MM.1S (cell line): ENCODE data around the gene MFAP5.

Experiments
- DNase-seq: peaks from one replicate; pipeline ENCODE4 v3.0.0-alpha.2; 2015
- H2AFZ ChIP-seq: fragments of 300-600 bp; sonication (generic); 2 replicates; pipeline ENCODE4 v1.6.0; 2016; ENCODE audit warnings: antibody characterized with exemption, low read length
- H3F3A ChIP-seq: fragments of 300-600 bp; sonication (generic); 2 replicates; pipeline ENCODE4 v1.6.1; 2016; ENCODE audit warnings: mild to moderate bottlenecking, antibody characterized with exemption, low read length, moderate library complexity, mixed read lengths; ENCODE audit not compliant: insufficient read depth
- H3K27ac ChIP-seq: fragments of 300-600 bp; sonication (generic); 2 replicates; pipeline ENCODE4 v1.5.1; 2016; ENCODE audit warnings: mild to moderate bottlenecking, low read length
- H3K27me3 ChIP-seq: fragments of 300-600 bp; sonication (generic); replicated peaks from 2 replicates; pipeline ENCODE4 v1.6.0; 2016; ENCODE audit warnings: low read length; ENCODE audit not compliant: insufficient read depth
- H3K36me3 ChIP-seq: fragments of 300-600 bp; sonication (generic); replicated peaks from 2 replicates; pipeline ENCODE4 v1.6.1; 2016; ENCODE audit warnings: mild to moderate bottlenecking, low read length, mixed read lengths; ENCODE audit not compliant: insufficient read depth
- H3K4me1 ChIP-seq: fragments of 300-600 bp; sonication (generic); 2 replicates; pipeline ENCODE4 v1.6.1; 2016; ENCODE audit warnings: low read length, mixed read lengths
- H3K4me2 ChIP-seq: fragments of 300-600 bp; sonication (generic); 2 replicates; pipeline ENCODE4 v1.6.0; 2016; ENCODE audit warnings: low read depth, low read length
- H3K4me3 ChIP-seq: fragments of 300-600 bp; sonication (generic); 2 replicates; pipeline ENCODE4 v1.5.1; 2016; ENCODE audit warnings: low read length, mixed read lengths
- H3K79me2 ChIP-seq: fragments of 300-600 bp; sonication (generic); 2 replicates; pipeline ENCODE4 v1.6.1; 2016; ENCODE audit warnings: mixed run types, low read length, mixed read lengths
- H3K9ac ChIP-seq: fragments of 300-600 bp; sonication (generic); 2 replicates; pipeline ENCODE4 v1.6.1; 2016; ENCODE audit warnings: low read length, mixed read lengths
- H3K9me2 ChIP-seq: fragments of 300-600 bp; sonication (generic); replicated peaks from 2 replicates; pipeline ENCODE4 v1.6.1; 2016; ENCODE audit warnings: mild to moderate bottlenecking, low read length, mixed read lengths; ENCODE audit not compliant: insufficient read depth
- H3K9me3 ChIP-seq: fragments of 300-600 bp; sonication (generic); replicated peaks from 2 replicates; pipeline ENCODE4 v1.6.1; 2016; ENCODE audit warnings: mild to moderate bottlenecking, low read length, mixed read lengths; ENCODE audit not compliant: insufficient read depth
- H4K20me1 ChIP-seq: fragments of 300-600 bp; sonication (generic); 2 replicates; pipeline ENCODE4 v1.6.1; 2016; ENCODE audit warnings: mild to moderate bottlenecking, low read length, moderate library complexity, mixed read lengths; ENCODE audit not compliant: insufficient read depth
- CTCF ChIP-seq: fragments of 300-600 bp; sonication (generic); IDR thresholded peaks from 2 replicates; pipeline ENCODE4 v1.5.1; 2016; ENCODE audit warnings: antibody characterized with exemption, low read length, mixed read lengths
- EZH2 ChIP-seq: fragments of 300-600 bp; sonication (generic); optimal IDR thresholded peaks from 2 replicates; pipeline ENCODE3; 2017; ENCODE audit warnings: low read depth, mild to moderate bottlenecking, antibody characterized with exemption, low read length, mixed read lengths
- EZH2phosphoT487 ChIP-seq: fragments of 300-600 bp; sonication (generic); IDR thresholded peaks from 2 replicates; pipeline ENCODE4 v1.6.1; 2018; ENCODE audit warnings: antibody characterized with exemption, low read length

Gene MFAP5

DNA sequence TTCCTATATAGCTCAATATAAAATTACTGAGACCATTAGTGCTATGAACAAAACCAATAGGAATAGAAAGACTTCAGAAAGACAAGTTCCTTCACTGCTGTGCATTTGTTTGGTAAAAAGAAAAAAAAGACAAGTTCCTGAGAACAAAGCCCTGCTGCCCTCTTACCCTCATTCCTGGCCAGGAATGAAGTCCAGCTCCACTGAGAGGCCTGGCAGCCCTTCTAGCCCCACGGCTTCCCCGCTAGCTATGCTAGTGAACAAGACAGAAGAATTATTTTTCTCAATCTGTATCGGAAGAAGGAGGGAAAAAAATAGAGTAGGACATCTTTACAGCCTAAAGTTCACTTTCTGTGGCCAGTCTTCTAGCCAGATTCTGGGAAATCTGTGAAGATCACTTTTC lies 1.6 kb downstream of the MFAP5 start:
- H3K4me1 ChIP-seq: no peaks in the 10 kb centered on the region
- no peaks in the 10 kb centered on the region for H4K20me1 ChIP-seq
- H3K4me2 ChIP-seq: no peak overlapping the region
- DNase-seq: no peak
- no peaks in the 10 kb centered on the region for H3K9me3 ChIP-seq
- H3K36me3 ChIP-seq: no peaks in the 10 kb centered on the region
- no peak overlapping the region for H3K4me3 ChIP-seq
- H3K27me3 ChIP-seq: no peaks in the 10 kb centered on the region
- H3K9me2 ChIP-seq: no peaks in the 10 kb centered on the region
- no peaks in the 10 kb centered on the region for H3F3A ChIP-seq
- H3K9ac ChIP-seq: no peak overlapping the region
- no peak overlapping the region for H2AFZ ChIP-seq
- no peak for TF ChIP-seq EZH2phosphoT487
- no peak for TF ChIP-seq EZH2
- no peak for TF ChIP-seq CTCF
- H3K27ac ChIP-seq: no peak overlapping the region
- H3K79me2 ChIP-seq: no peaks in the 10 kb centered on the region

- H4K20me1 ChIP-seq: no peaks in the 10 kb centered on the region
- no peak overlapping the region for H3K9ac ChIP-seq
- H3K9me3 ChIP-seq: no peaks in the 10 kb centered on the region
- no peak overlapping the region for H3K27ac ChIP-seq
- TF ChIP-seq EZH2phosphoT487: no peak
- no peak for TF ChIP-seq EZH2
- TF ChIP-seq CTCF: no peak
- no peak for DNase-seq
- H3K4me2 ChIP-seq: no peak overlapping the region
- no peaks in the 10 kb centered on the region for H3K9me2 ChIP-seq
- no peaks in the 10 kb centered on the region for H3K27me3 ChIP-seq
- H3K4me1 ChIP-seq: no peaks in the 10 kb centered on the region
- no peaks in the 10 kb centered on the region for H3K36me3 ChIP-seq
- H3K4me3 ChIP-seq: no peak overlapping the region
- no peak overlapping the region for H2AFZ ChIP-seq
- no peaks in the 10 kb centered on the region for H3K79me2 ChIP-seq
- no peaks in the 10 kb centered on the region for H3F3A ChIP-seq
Measured at GRCh38 chr12:8658346-8658745, 4.3 kb downstream of the MFAP5 start.

DNA sequence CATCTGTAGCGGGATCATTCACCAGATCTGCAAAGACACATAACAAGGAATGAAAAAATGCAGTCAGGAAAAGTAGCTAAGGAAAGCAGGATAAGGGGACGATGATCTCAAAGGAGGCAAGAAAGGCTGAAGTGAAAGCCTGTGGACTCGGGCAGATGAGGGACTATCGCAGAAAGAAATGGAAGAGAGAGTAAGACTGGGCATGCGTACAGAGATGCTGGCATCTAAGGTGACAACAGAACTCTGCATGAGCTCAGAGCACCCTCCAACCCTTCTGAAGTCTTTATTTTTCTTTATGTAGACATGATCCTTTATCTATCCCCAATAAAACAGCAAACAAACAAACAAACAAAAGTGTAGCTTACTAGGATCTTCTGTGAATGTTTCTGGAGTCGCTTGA lies 7.2 kb downstream of the MFAP5 start:
- H3K79me2 ChIP-seq: no peaks in the 10 kb centered on the region
- no peak overlapping the region for H3K9ac ChIP-seq
- H3K4me2 ChIP-seq: no peak overlapping the region
- H3K27me3 ChIP-seq: no peaks in the 10 kb centered on the region
- H3K27ac ChIP-seq: no peak overlapping the region
- H3K4me1 ChIP-seq: no peaks in the 10 kb centered on the region
- no peak overlapping the region for H3K4me3 ChIP-seq
- no peaks in the 10 kb centered on the region for H3K9me2 ChIP-seq
- no peaks in the 10 kb centered on the region for H3K9me3 ChIP-seq
- H3F3A ChIP-seq: no peaks in the 10 kb centered on the region
- H4K20me1 ChIP-seq: no peaks in the 10 kb centered on the region
- no peak overlapping the region for H2AFZ ChIP-seq
- TF ChIP-seq EZH2: no peak
- TF ChIP-seq CTCF: no peak
- no peak for TF ChIP-seq EZH2phosphoT487
- H3K36me3 ChIP-seq: no peaks in the 10 kb centered on the region
- DNase-seq: no peak
